Measurements from ENCODE around the gene PDE4D. TPM values are rescaled to one million over a fixed set of nuclear protein-coding genes. Genes with fewer than 3 reads are reported as not detected.

PDE4D gene
- total RNA-seq, 1 experiment from 2014 or later: 3.6 TPM

- TF ChIP-seq CTCF (conservative IDR thresholded peaks at IDR 0.05; ENCODE audit: low read depth, low read length): no peak
- TF ChIP-seq EZH2 (IDR thresholded peaks at IDR 0.05; ENCODE audit: low read length, unreplicated experiment): no peak
- TF ChIP-seq EZH2phosphoT487 (IDR thresholded peaks at IDR 0.05; ENCODE audit: borderline replicate concordance, low read length): no peak
- ChIA-PET CTCF (no interaction called here), POLR2A (ENCODE audit: unreplicated experiment) (no interaction called here)
- ATAC-seq (no peak), DNase-seq (peak; percentile 14)
- H3F3A ChIP-seq (ENCODE audit: low read length, unreplicated experiment): no peaks in the 10 kb centered on the region
- intact Hi-C loops (cut with micrococcal nuclease): no loop called here
- H3K9ac ChIP-seq (ENCODE audit: low read length): no peak overlapping the region
- no peaks in the 10 kb centered on the region for H3K79me2 ChIP-seq (ENCODE audit: low read length)
- H3K27ac ChIP-seq (ENCODE audit: low read length): no peak overlapping the region
- H2AFZ ChIP-seq (ENCODE audit: low read length): no peak overlapping the region
- H3K9me3 ChIP-seq (ENCODE audit: low read length): no peaks in the 10 kb centered on the region
- BruUV-seq (replicated peaks): no TSS peak
- H3K4me2 ChIP-seq (ENCODE audit: low read length): no peak overlapping the region
- H3K9me2 ChIP-seq (replicated peaks; ENCODE audit: low read length): no peaks in the 10 kb centered on the region
- no peaks in the 10 kb centered on the region for H3K36me3 ChIP-seq (ENCODE audit: low read depth, low read length)
- no peaks in the 10 kb centered on the region for H3K4me1 ChIP-seq (ENCODE audit: insufficient read depth, low read length)
- H3K27me3 ChIP-seq (ENCODE audit: low read length): no peaks in the 10 kb centered on the region
- H3K4me3 ChIP-seq (ENCODE audit: low read length): no peak overlapping the region
- H4K20me1 ChIP-seq (ENCODE audit: low read length): no peaks in the 10 kb centered on the region
Measured at GRCh38 chr5:59115345-59115744, 778.2 kb downstream of the PDE4D start.

- Histone ChIP-seq H3K9me2 (replicated peaks; ENCODE audit: low read length) (no peaks in the 10 kb centered on the region), H3K4me3 (ENCODE audit: low read length) (no peak overlapping the region), H3K27ac (ENCODE audit: low read length) (no peak overlapping the region), H3K9ac (ENCODE audit: low read length) (no peak overlapping the region), H3K4me2 (ENCODE audit: low read length) (no peak overlapping the region), H2AFZ (ENCODE audit: low read length) (no peak overlapping the region), H4K20me1 (ENCODE audit: low read length) (no peaks in the 10 kb centered on the region), H3K79me2 (ENCODE audit: low read length) (no peaks in the 10 kb centered on the region), H3K4me1 (ENCODE audit: insufficient read depth, low read length) (no peaks in the 10 kb centered on the region), H3K27me3 (ENCODE audit: low read length) (no peaks in the 10 kb centered on the region), H3F3A (ENCODE audit: low read length, unreplicated experiment) (no peaks in the 10 kb centered on the region), H3K36me3 (ENCODE audit: low read depth, low read length) (no peaks in the 10 kb centered on the region), H3K9me3 (ENCODE audit: low read length) (no peaks in the 10 kb centered on the region)
- TF ChIP-seq EZH2 (IDR thresholded peaks at IDR 0.05; ENCODE audit: low read length, unreplicated experiment) (no peak), CTCF (conservative IDR thresholded peaks at IDR 0.05; ENCODE audit: low read depth, low read length) (no peak), EZH2phosphoT487 (IDR thresholded peaks at IDR 0.05; ENCODE audit: borderline replicate concordance, low read length) (no peak)
- BruUV-seq (replicated peaks): no TSS peak
- ATAC-seq (no peak), DNase-seq (no peak)
- CTCF ChIA-PET: no interaction called here
- POLR2A ChIA-PET (ENCODE audit: unreplicated experiment): no interaction called here
- intact Hi-C loops (cut with micrococcal nuclease): no loop called here
Measured at GRCh38 chr5:59109383-59109782, 784.1 kb downstream of the PDE4D start.

- POLR2A ChIA-PET (ENCODE audit: unreplicated experiment): no interaction called here
- TF ChIP-seq CTCF (conservative IDR thresholded peaks at IDR 0.05; ENCODE audit: low read depth, low read length) (no peak), EZH2phosphoT487 (IDR thresholded peaks at IDR 0.05; ENCODE audit: borderline replicate concordance, low read length) (no peak), EZH2 (IDR thresholded peaks at IDR 0.05; ENCODE audit: low read length, unreplicated experiment) (no peak)
- CTCF ChIA-PET: no interaction called here
Measured at GRCh38 chr5:59107692-59108091, 785.8 kb downstream of the PDE4D start.

More at GRCh38 chr5:59107692-59108091, 785.8 kb downstream of the PDE4D start:
- no peak overlapping the region for H3K4me2 ChIP-seq (ENCODE audit: low read length)
- no peaks in the 10 kb centered on the region for H3K4me1 ChIP-seq (ENCODE audit: insufficient read depth, low read length)
- no peaks in the 10 kb centered on the region for H3F3A ChIP-seq (ENCODE audit: low read length, unreplicated experiment)
- no peak overlapping the region for H2AFZ ChIP-seq (ENCODE audit: low read length)
- no peaks in the 10 kb centered on the region for H4K20me1 ChIP-seq (ENCODE audit: low read length)
- no peaks in the 10 kb centered on the region for H3K36me3 ChIP-seq (ENCODE audit: low read depth, low read length)
- no peaks in the 10 kb centered on the region for H3K79me2 ChIP-seq (ENCODE audit: low read length)
- no peaks in the 10 kb centered on the region for H3K9me2 ChIP-seq (replicated peaks; ENCODE audit: low read length)
- H3K27ac ChIP-seq (ENCODE audit: low read length): no peak overlapping the region
- H3K9me3 ChIP-seq (ENCODE audit: low read length): no peaks in the 10 kb centered on the region
- no peak overlapping the region for H3K9ac ChIP-seq (ENCODE audit: low read length)
- H3K4me3 ChIP-seq (ENCODE audit: low read length): no peak overlapping the region
- no peaks in the 10 kb centered on the region for H3K27me3 ChIP-seq (ENCODE audit: low read length)
- ATAC-seq (no peak), DNase-seq (no peak)
- intact Hi-C loops (cut with micrococcal nuclease): no loop called here
- no TSS peak for BruUV-seq (replicated peaks)
